Measurements from ENCODE around the gene OR6P1.

The OR6P1 gene

GRCh38 chr1:158570480-158570879 lies at the start of gene OR6P1:
OR6P1 (minus strand) TSS chr1:158570580; CDS start chr1:158563604, 6,976 bp downstream.
- no peak for DNase-seq

- DNase-seq, result no peak
Measured at GRCh38 chr1:158613764-158614163, 43.4 kb upstream of the OR6P1 start.

GRCh38 chr1:158611916-158612315 lies 41.5 kb upstream of the OR6P1 start:
- DNase-seq, result no peak

- DNase-seq, result no peak
Measured at GRCh38 chr1:158607296-158607695, 36.9 kb upstream of the OR6P1 start.

GRCh38 chr1:158604968-158605367 lies 34.6 kb upstream of the OR6P1 start, which contains the start of gene OR10Z1:
OR10Z1 (plus strand) TSS chr1:158605268; CDS start chr1:158606439, 1,171 bp downstream.
- DNase-seq, result no peak

GRCh38 chr1:158600735-158601134 lies 30.4 kb upstream of the OR6P1 start:
- DNase-seq, result no peak

GRCh38 chr1:158586942-158587341 lies 16.6 kb upstream of the OR6P1 start:
- DNase-seq, result no peak

GRCh38 chr1:158583962-158584361 lies 13.6 kb upstream of the OR6P1 start:
- no peak for DNase-seq

GRCh38 chr1:158579733-158580132 lies 9.4 kb upstream of the OR6P1 start, which contains the start of gene OR10X1:
OR10X1 (minus strand) TSS chr1:158579899; CDS start chr1:158579899, 0 bp downstream.
- DNase-seq, result no peak

- no peak for DNase-seq
Measured at GRCh38 chr1:158577561-158577960, 7.2 kb upstream of the OR6P1 start.

- no peak for DNase-seq
Measured at GRCh38 chr1:158572226-158572625, 1.8 kb upstream of the OR6P1 start.

- no peak for DNase-seq
Measured at GRCh38 chr1:158564608-158565007, 5.8 kb downstream of the OR6P1 start.

- no peak for DNase-seq
Measured at GRCh38 chr1:158563853-158564252, 6.5 kb downstream of the OR6P1 start.

- DNase-seq, result no peak
Measured at GRCh38 chr1:158559696-158560095, 10.7 kb downstream of the OR6P1 start.

GRCh38 chr1:158554352-158554751 lies 16.0 kb downstream of the OR6P1 start, which contains the start of gene OR6Y1:
OR6Y1 (minus strand) TSS chr1:158554405; CDS start chr1:158548105, 6,300 bp downstream.
- no peak for DNase-seq

- no peak for DNase-seq
Measured at GRCh38 chr1:158552296-158552695, 18.1 kb downstream of the OR6P1 start.

- DNase-seq, result no peak
Measured at GRCh38 chr1:158547533-158547932, 22.8 kb downstream of the OR6P1 start.

GRCh38 chr1:158537609-158538008 lies 32.8 kb downstream of the OR6P1 start:
- no peak for DNase-seq

- no peak for DNase-seq
Measured at GRCh38 chr1:158534496-158534895, 35.9 kb downstream of the OR6P1 start.

- peak; percentile 6 for DNase-seq
Measured at GRCh38 chr1:158527190-158527815, 43.1 kb downstream of the OR6P1 start.

- DNase-seq, result no peak
Measured at GRCh38 chr1:158521666-158522058, 48.7 kb downstream of the OR6P1 start.

- no peak for DNase-seq
Measured at GRCh38 chr1:158520955-158521665, 49.3 kb downstream of the OR6P1 start.

GRCh38 chr1:158520021-158520420 lies 50.4 kb downstream of the OR6P1 start:
- no peak for DNase-seq

- no peak for DNase-seq
Measured at GRCh38 chr1:158516966-158517365, 53.4 kb downstream of the OR6P1 start.
